Ecto neural progenitor cell (in vitro differentiated cells): ENCODE data around the gene PRPSAP2.
"Not testable (repeated sequence)": the region's sequence is repeated elsewhere in the genome, so short reads cannot be mapped to it uniquely, and the experiment has no call there.

Experiments
- DNase-seq: peaks from one replicate; pipeline ENCODE4 v3.0.0-alpha.2; 2018; ENCODE audit warnings: low spot score

The PRPSAP2 gene

GRCh38 chr17:18944646-18945045 lies 86.7 kb downstream of the PRPSAP2 start:
- DNase-seq = no peak

GRCh38 chr17:18946536-18946935 lies 88.6 kb downstream of the PRPSAP2 start:
- no peak for DNase-seq

GRCh38 chr17:18947866-18948265 lies 89.9 kb downstream of the PRPSAP2 start:
- DNase-seq = no peak

GRCh38 chr17:18948476-18949006 lies 90.6 kb downstream of the PRPSAP2 start:
- DNase-seq = no peak

GRCh38 chr17:18949566-18949965 lies 91.6 kb downstream of the PRPSAP2 start:
- DNase-seq = no peak

- DNase-seq = no peak
Observed at GRCh38 chr17:18950346-18950745, 92.4 kb downstream of the PRPSAP2 start.

- DNase-seq = no peak
Observed at GRCh38 chr17:18950944-18951905, 93.3 kb downstream of the PRPSAP2 start.

- no peak for DNase-seq
Observed at GRCh38 chr17:18951941-18952842, 94.3 kb downstream of the PRPSAP2 start, which contains the start of gene SLC5A10. SLC5A10 (plus strand) TSS chr17:18952165; CDS start chr17:18952206, 41 bp downstream.

- DNase-seq = no peak
Observed at GRCh38 chr17:18953231-18953728, 95.3 kb downstream of the PRPSAP2 start.

- no peak for DNase-seq
Observed at GRCh38 chr17:18954321-18954720, 96.4 kb downstream of the PRPSAP2 start.

- no peak for DNase-seq
Observed at GRCh38 chr17:18955009-18955408, 97.1 kb downstream of the PRPSAP2 start.

GRCh38 chr17:18956021-18956420 lies 98.1 kb downstream of the PRPSAP2 start:
- DNase-seq = not testable (repeated sequence)

GRCh38 chr17:18956581-18956980 lies 98.7 kb downstream of the PRPSAP2 start:
- no peak for DNase-seq

- no peak for DNase-seq
Observed at GRCh38 chr17:18957831-18958230, 99.9 kb downstream of the PRPSAP2 start.

- peak; percentile 46 for DNase-seq
Observed at GRCh38 chr17:18958611-18959010, 100.7 kb downstream of the PRPSAP2 start.

- DNase-seq = peak; percentile 50
Observed at GRCh38 chr17:18959071-18959844, 101.3 kb downstream of the PRPSAP2 start.

GRCh38 chr17:18959845-18960240 lies 101.9 kb downstream of the PRPSAP2 start:
- DNase-seq = no peak

- DNase-seq = no peak
Observed at GRCh38 chr17:18960241-18960665, 102.3 kb downstream of the PRPSAP2 start.

GRCh38 chr17:18960803-18961511 lies 103.0 kb downstream of the PRPSAP2 start:
- peak; percentile 95 for DNase-seq

- no peak for DNase-seq
Observed at GRCh38 chr17:18961634-18962493, 103.9 kb downstream of the PRPSAP2 start.
